Measurements from ENCODE around the gene ADORA2B. TPM values are rescaled to one million over a fixed set of nuclear protein-coding genes. Genes with fewer than 3 reads are reported as not detected.

The ADORA2B gene
- total RNA-seq, 1 donor from 2014 or later: 1.4 TPM

DNA sequence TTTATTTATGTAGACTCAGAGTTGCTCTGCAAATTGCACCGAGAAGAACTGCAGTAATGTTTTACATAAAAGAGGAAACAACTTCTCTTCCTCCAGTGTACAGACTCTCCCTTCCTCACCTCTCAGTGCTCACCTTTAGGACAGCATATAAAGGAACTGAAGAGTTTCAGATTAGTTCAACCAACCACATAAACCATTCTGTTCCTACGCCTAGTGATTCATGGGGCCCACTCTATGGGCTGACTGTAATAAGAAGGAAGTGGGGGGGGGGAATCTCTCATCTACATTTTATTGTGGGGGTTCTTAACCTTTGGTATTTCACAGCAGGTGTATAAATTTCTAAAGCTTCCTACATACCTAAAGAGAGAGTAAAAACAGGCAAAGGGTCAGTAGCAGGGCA, 36.3 kb downstream of the ADORA2B start:
- no peaks in the 10 kb centered on the region for H3K9me3 Mint-ChIP-seq
- DNase-seq (ENCODE audit: low spot score): no peak
- H3K27me3 Mint-ChIP-seq (ENCODE audit: insufficient read depth): no peaks in the 10 kb centered on the region
- H3K27ac Mint-ChIP-seq: no peak overlapping the region
- no peak overlapping the region for H3K4me3 Mint-ChIP-seq
- H3K36me3 Mint-ChIP-seq (ENCODE audit: low read depth): peaks cover 18% of the 10 kb centered on the region
- peaks cover 15% of the 10 kb centered on the region for H3K4me1 Mint-ChIP-seq (ENCODE audit: low read depth)
- intact Hi-C loops (cut with micrococcal nuclease): loop anchor here (1.0 kb wide), 2 partner anchors 22 to 47 kb away; no protein-coding TSS in a partner anchor

GRCh38 chr17:15981646-15982580, 37.0 kb downstream of the ADORA2B start:
- Mint-ChIP-seq H3K36me3 (ENCODE audit: low read depth) (peaks cover 17% of the 10 kb centered on the region), H3K27ac (no peak overlapping the region)
- intact Hi-C loops (cut with micrococcal nuclease): loop anchor here (1.0 kb wide), 2 partner anchors 23 to 46 kb away; no protein-coding TSS in a partner anchor

DNA sequence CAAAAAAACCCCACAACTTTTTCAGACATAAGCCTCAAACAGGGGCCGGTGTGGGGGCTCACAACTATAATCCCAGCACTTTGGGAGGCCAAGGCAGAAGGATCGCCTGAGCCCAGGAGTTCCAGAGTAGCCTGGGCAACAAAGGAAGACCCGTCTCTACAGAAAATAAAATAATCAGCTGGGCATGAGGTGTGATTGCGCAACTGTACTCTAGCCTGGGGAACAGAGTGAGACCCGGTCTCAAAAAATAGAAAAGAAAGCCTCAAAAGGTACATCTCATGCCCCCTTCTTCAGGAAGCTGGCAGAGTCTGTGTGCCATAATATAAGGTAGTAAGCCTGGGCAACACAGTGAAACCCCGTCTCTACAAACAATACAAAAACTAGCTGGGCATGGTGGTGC, 51.4 kb downstream of the ADORA2B start:
- Mint-ChIP-seq H3K4me3 (no peak overlapping the region), H3K4me1 (ENCODE audit: low read depth) (peaks cover 16% of the 10 kb centered on the region), H3K27ac (no peak overlapping the region), H3K36me3 (ENCODE audit: low read depth) (peaks cover 10% of the 10 kb centered on the region), H3K27me3 (ENCODE audit: insufficient read depth) (peaks cover 2% of the 10 kb centered on the region), H3K9me3 (no peaks in the 10 kb centered on the region)
- DNase-seq (ENCODE audit: low spot score): no peak
- intact Hi-C loops (cut with micrococcal nuclease): loop anchor here (5.0 kb wide), 1 partner anchor 299 kb away; the partner anchor contains the start of gene ZNF286A

More at GRCh38 chr17:15981646-15982580, 37.0 kb downstream of the ADORA2B start:
- H3K9me3 Mint-ChIP-seq: no peaks in the 10 kb centered on the region
- DNase-seq (ENCODE audit: low spot score): no peak
- H3K4me1 Mint-ChIP-seq (ENCODE audit: low read depth): peaks cover 15% of the 10 kb centered on the region
- H3K27me3 Mint-ChIP-seq (ENCODE audit: insufficient read depth): no peaks in the 10 kb centered on the region
- H3K4me3 Mint-ChIP-seq: no peak overlapping the region

DNA sequence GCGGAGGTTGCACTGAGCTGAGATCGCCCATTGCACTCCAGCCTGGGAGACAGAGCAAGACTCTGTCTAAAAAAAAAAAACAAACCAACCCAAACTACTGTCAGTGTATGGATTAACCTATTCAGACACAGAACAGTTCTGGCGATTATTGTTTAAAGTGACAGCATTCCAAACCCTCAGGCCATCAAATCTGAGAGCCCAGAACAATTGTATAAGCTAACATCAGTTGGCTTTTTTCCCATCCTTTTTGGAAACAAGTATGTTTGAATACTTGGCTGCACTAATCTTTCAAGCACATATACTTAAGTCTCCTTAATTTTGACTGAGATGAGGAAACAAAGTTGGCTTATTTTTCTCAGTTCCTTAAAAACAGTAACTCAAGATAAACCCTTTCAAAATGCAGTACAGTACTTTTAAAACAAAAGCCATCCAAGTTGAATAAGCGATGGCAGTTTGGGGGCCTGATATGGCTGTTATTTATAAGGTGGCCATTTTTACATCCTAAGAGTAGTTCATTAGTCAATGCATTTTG, 53.2 kb downstream of the ADORA2B start:
- Mint-ChIP-seq H3K4me3 (peak overlapping the region; percentile 95), H3K4me1 (ENCODE audit: low read depth) (peaks cover 30% of the 10 kb centered on the region), H3K27me3 (ENCODE audit: insufficient read depth) (peaks cover 2% of the 10 kb centered on the region), H3K27ac (no peak overlapping the region), H3K36me3 (ENCODE audit: low read depth) (peaks cover 28% of the 10 kb centered on the region), H3K9me3 (peaks cover 3% of the 10 kb centered on the region)
- intact Hi-C loops (cut with micrococcal nuclease): loop anchor here (1.0 to 5.0 kb wide), 6 partner anchors 39 to 737 kb away; partner anchors contain the start of genes ADORA2B and ZNF286A
- no peak for DNase-seq (ENCODE audit: low spot score)

GRCh38 chr17:15999141-15999973, 54.4 kb downstream of the ADORA2B start, which contains the start of the genes TTC19 and ZSWIM7:
TSS of gene TTC19 (plus strand) at chr17:15999824. CDS start at chr17:15999849, 25 bp downstream.
TSS of gene ZSWIM7 (minus strand) at chr17:15999704. CDS start at chr17:15999594, 110 bp downstream.
- Mint-ChIP-seq H3K27me3 (ENCODE audit: insufficient read depth) (peaks cover 2% of the 10 kb centered on the region), H3K36me3 (ENCODE audit: low read depth) (peaks cover 36% of the 10 kb centered on the region), H3K9me3 (peaks cover 3% of the 10 kb centered on the region), H3K4me1 (ENCODE audit: low read depth) (peaks cover 33% of the 10 kb centered on the region), H3K27ac (peak within 1 kb of the TSS; percentile 99), H3K4me3 (peak within 1 kb of the TSS; percentile 96)
- intact Hi-C loops (cut with micrococcal nuclease): loop anchor here (1.0 to 5.0 kb wide), 4 partner anchors 29 to 739 kb away; partner anchors contain the start of gene ZNF286A
- DNase-seq (ENCODE audit: low spot score): peak; percentile 93

DNA sequence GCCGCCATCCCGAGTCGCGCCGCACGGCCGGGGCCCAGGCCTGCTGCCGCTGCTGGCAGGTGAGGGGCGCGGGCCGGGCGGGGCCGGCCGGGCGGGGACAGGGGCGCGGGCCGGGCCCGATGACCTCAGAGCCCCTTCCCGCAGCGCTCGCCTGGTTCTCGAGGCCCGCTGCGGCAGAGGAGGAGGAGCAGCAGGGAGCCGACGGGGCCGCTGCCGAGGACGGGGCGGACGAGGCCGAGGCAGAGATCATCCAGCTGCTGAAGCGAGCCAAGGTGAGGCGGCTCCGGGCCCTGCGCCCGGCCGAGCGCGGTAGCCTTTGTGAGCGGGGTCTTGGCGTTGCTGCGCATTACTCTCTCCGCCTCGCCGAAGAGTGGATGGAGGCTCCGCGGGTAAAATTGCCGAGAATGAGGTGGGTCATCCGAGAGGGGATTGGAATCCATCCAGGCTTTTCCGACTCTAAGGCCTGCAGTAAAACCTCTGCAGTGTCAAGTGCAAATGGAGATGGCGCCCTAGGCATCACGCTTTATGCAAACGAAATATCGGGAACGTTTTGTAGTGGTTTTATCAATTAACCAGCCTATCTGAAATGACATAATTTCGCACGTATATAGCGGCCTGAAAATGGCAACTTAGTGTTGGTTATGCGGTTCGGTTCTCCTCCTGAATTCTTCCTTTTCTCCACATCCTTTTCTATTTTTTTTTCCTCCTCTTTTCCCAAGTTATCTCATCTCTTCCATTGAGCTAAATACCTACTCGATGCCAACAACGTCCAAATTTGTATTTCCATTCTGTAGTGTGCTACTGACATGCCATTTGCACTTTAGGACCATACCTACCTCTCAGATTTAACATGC, 55.3 kb downstream of the ADORA2B start:
- Mint-ChIP-seq H3K36me3 (ENCODE audit: low read depth) (peaks cover 44% of the 10 kb centered on the region), H3K27me3 (ENCODE audit: insufficient read depth) (no peaks in the 10 kb centered on the region), H3K27ac (peak overlapping the region; percentile 96), H3K4me1 (ENCODE audit: low read depth) (peaks cover 35% of the 10 kb centered on the region), H3K9me3 (peaks cover 3% of the 10 kb centered on the region), H3K4me3 (peak overlapping the region; percentile 96)
- intact Hi-C loops (cut with micrococcal nuclease): loop anchor here (1.0 to 5.0 kb wide), 4 partner anchors 28 to 739 kb away; partner anchors contain the start of gene ZNF286A
- DNase-seq (ENCODE audit: low spot score): no peak

DNA sequence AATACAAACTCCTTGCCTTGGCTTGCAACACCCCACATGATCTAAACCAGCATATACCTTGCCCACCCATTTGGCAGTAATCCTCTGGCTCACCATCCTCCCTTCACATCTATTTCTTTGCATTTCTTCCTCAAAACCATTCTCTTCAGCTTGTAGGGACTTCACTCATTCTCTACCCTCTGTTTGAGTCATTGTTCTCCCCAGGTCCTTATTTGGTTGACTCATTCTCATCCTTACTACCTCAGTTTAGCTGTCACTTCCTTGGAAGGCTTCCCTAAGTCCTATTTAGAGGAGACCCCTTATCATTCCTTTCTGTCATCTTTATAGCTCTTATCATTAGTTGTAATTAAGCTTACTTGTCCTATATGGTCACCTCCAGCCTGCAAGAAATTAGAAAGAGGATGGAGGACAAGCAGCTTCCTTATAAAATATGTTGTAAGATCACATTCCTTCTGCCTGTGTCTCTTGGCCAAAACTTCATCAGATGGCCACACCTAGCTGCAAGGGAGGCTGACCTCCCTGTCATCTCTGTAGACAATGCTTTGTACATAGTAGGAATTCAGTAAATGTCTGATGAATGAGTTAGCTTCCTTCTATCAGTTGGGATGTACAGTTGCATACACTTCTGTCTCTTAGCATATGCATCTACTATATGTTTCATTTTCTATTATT, 56.4 kb downstream of the ADORA2B start:
- peak overlapping the region; percentile 96 for H3K27ac Mint-ChIP-seq
- H3K4me1 Mint-ChIP-seq (ENCODE audit: low read depth): peaks cover 35% of the 10 kb centered on the region
- H3K36me3 Mint-ChIP-seq (ENCODE audit: low read depth): peaks cover 53% of the 10 kb centered on the region
- peaks cover 3% of the 10 kb centered on the region for H3K9me3 Mint-ChIP-seq
- DNase-seq (ENCODE audit: low spot score): no peak
- peak overlapping the region; percentile 96 for H3K4me3 Mint-ChIP-seq
- intact Hi-C loops (cut with micrococcal nuclease): no loop called here
- H3K27me3 Mint-ChIP-seq (ENCODE audit: insufficient read depth): no peaks in the 10 kb centered on the region

DNA sequence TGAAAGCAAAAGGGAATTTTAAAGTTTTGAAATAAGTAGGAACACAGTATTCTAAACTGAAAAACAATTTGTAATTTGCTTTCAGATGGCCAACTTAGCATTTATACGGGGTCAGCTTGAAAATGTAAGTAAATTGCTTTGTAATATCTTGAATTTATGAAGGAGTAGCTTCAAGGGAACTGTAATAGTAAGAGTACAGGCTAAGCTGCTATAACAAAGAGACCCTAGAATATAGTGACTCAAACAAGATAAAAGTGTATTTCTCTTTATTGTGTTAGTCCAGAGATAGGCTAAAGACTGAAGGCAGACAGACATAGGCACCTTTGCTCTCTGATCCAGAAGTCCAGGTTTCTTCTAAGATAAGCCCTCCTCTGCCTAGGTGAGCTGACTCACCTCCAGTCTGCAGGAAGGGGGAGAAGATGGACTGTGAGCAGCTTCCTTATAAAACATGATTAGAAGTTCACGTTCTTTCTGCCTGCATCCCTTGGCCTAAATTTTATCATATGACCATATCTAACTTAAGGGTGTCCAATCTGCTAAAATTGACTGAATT, 57.9 kb downstream of the ADORA2B start:
- Mint-ChIP-seq H3K4me1 (ENCODE audit: low read depth) (peaks cover 35% of the 10 kb centered on the region), H3K9me3 (peaks cover 3% of the 10 kb centered on the region), H3K27ac (no peak overlapping the region), H3K36me3 (ENCODE audit: low read depth) (peaks cover 61% of the 10 kb centered on the region), H3K4me3 (no peak overlapping the region), H3K27me3 (ENCODE audit: insufficient read depth) (no peaks in the 10 kb centered on the region)
- DNase-seq (ENCODE audit: low spot score): no peak
- intact Hi-C loops (cut with micrococcal nuclease): no loop called here

DNA sequence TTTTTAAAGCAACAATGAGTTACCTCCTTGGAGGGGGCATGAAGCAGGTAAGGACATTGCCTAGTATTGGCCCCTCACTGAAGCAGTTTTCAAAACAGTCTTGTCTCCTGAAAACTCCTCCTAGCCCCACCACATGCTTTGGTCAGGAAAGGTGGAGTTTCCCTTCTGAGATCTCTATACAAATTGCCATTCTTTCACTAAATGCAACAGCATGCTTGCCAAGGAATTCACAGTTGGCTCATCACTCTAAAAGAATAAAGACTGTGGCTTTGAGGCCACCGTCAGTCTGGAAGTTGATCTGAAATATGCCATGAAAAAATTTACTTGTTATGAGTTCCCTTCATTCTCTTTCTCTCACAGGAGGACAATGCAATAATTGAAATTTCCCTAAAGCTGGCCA, 58.9 kb downstream of the ADORA2B start:
- Mint-ChIP-seq H3K4me3 (no peak overlapping the region), H3K36me3 (ENCODE audit: low read depth) (peaks cover 72% of the 10 kb centered on the region), H3K4me1 (ENCODE audit: low read depth) (peaks cover 44% of the 10 kb centered on the region), H3K27ac (no peak overlapping the region), H3K9me3 (peaks cover 3% of the 10 kb centered on the region), H3K27me3 (ENCODE audit: insufficient read depth) (no peaks in the 10 kb centered on the region)
- no peak for DNase-seq (ENCODE audit: low spot score)
- intact Hi-C loops (cut with micrococcal nuclease): no loop called here

- Mint-ChIP-seq H3K36me3 (ENCODE audit: low read depth) (peaks cover 72% of the 10 kb centered on the region), H3K9me3 (peaks cover 3% of the 10 kb centered on the region), H3K27me3 (ENCODE audit: insufficient read depth) (no peaks in the 10 kb centered on the region), H3K4me3 (no peak overlapping the region), H3K4me1 (ENCODE audit: low read depth) (peaks cover 35% of the 10 kb centered on the region), H3K27ac (no peak overlapping the region)
- intact Hi-C loops (cut with micrococcal nuclease): no loop called here
- no peak for DNase-seq (ENCODE audit: low spot score)
These were observed 60.7 kb downstream of the ADORA2B start for GRCh38 chr17:16005636-16006035.

GRCh38 chr17:16007439-16007838, 62.5 kb downstream of the ADORA2B start:
- Mint-ChIP-seq H3K9me3 (no peaks in the 10 kb centered on the region), H3K4me3 (no peak overlapping the region), H3K27me3 (ENCODE audit: insufficient read depth) (no peaks in the 10 kb centered on the region), H3K27ac (peak overlapping the region; percentile 26), H3K4me1 (ENCODE audit: low read depth) (peaks cover 28% of the 10 kb centered on the region), H3K36me3 (ENCODE audit: low read depth) (peaks cover 62% of the 10 kb centered on the region)
- intact Hi-C loops (cut with micrococcal nuclease): loop anchor here (1.0 kb wide), 1 partner anchor 20 kb away; no protein-coding TSS in a partner anchor
- no peak for DNase-seq (ENCODE audit: low spot score)

Data from activated T-helper 1 cell treated with anti-CD3 and anti-CD28 coated beads, Interleukin-12 subunit alpha, Interleukin-12 subunit beta, Interleukin-2, Interleukin-4 antibody, amounts not matched to agents 30 ng/mL and 10 ng/mL and 1 ng/mL, durations not matched to agents 14 hours and 24 hours and 36 hours (primary cell).